ENCODE results near the gene AREL1.

DNA sequence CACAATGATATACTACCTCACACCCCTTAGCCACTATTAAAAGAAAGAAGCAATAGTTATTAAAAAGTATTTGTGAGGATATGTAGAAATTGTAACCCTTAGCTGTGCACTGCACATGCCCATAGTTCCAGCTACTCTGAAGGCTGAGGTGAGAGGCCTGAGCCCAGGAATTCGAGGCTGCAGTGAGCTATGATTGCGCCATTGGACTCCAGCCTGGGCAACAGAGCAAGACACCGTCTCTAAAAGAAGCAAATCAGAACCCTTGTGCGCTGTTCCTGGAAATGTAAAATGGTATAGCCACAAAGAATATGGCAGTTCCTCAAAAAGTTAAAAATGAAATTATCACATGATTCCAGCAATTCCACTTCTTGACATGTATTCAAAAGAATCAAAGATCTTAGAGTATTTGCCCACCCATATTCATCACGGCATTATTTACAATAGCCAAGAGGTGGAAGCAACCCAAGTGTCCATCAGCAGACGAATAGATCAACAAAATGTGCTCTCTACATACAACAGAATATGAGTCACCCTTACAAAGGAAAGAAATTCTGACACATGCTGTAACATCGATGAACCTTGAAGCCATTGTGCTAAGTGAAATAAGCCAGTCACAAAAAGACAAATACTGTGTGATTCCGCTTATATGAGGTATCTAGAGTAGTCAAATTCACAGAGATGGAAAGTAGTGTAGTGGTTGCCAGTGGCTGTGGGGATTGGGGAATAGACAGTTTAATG is 26.6 kb upstream of the AREL1 start:
- no peak for TF ChIP-seq EP300 (IDR thresholded peaks at IDR 0.05; ENCODE audit: borderline replicate concordance)
- TF ChIP-seq ZBTB7A (IDR thresholded peaks at IDR 0.05; ENCODE audit: low read depth) = no peak
- no peak for TF ChIP-seq CREB1 (IDR thresholded peaks at IDR 0.05; ENCODE audit: low read depth)
- no peak for TF ChIP-seq TCF12 (IDR thresholded peaks at IDR 0.05; ENCODE audit: low read depth)
